ENCODE results near the gene AGPS.

DNA sequence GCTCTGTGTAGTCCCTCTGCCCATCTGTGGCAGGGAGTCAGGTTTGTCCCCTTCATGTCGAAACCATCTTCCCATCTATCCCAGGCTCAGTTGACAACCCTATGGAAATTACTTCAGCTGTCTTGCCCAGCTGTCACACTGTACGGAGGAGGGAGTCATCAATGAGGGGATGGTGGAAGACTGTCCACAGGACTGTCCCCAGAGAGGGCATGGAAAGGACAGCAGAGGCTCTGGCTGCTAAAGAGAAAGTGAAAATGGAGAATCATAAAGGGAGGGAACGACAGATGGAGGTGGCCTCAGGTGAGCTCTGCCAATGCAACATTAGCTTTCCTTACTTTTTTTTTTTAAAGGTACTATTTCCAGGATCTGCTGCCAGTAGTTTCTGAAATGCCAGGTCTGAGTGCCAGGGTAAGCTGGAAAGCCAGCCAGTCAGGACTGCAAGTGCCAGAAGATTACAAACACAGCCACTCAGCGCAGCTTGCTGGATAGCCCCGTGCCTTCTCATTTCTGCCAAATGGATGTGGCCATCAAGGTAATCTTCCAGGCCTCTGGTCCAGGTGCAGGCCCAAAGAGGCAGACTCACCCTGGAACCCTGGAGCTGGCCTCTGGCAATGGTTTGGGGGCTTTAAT lies 192.8 kb downstream of the AGPS start:
- TF ChIP-seq, protein P1, sequence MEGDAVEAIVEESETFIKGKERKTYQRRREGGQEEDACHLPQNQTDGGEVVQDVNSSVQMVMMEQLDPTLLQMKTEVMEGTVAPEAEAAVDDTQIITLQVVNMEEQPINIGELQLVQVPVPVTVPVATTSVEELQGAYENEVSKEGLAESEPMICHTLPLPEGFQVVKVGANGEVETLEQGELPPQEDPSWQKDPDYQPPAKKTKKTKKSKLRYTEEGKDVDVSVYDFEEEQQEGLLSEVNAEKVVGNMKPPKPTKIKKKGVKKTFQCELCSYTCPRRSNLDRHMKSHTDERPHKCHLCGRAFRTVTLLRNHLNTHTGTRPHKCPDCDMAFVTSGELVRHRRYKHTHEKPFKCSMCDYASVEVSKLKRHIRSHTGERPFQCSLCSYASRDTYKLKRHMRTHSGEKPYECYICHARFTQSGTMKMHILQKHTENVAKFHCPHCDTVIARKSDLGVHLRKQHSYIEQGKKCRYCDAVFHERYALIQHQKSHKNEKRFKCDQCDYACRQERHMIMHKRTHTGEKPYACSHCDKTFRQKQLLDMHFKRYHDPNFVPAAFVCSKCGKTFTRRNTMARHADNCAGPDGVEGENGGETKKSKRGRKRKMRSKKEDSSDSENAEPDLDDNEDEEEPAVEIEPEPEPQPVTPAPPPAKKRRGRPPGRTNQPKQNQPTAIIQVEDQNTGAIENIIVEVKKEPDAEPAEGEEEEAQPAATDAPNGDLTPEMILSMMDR (conservative IDR thresholded peaks at IDR 0.05): no peak
- TF ChIP-seq EZH2 (IDR thresholded peaks at IDR 0.05; ENCODE audit: low read depth): no peak

All from PC-9 (cell line).